Germinal center (tissue), 1 donor: ENCODE results near the gene FHAD1.
"Not testable (repeated sequence)": the region's sequence is repeated elsewhere in the genome, so short reads cannot be mapped to it uniquely, and the experiment has no call there.

Experiments used
- DNase-seq: peaks from one replicate; pipeline ENCODE4 v3.0.0; 2012; ENCODE audit warnings: mixed read lengths, low spot score

FHAD1 gene

DNA sequence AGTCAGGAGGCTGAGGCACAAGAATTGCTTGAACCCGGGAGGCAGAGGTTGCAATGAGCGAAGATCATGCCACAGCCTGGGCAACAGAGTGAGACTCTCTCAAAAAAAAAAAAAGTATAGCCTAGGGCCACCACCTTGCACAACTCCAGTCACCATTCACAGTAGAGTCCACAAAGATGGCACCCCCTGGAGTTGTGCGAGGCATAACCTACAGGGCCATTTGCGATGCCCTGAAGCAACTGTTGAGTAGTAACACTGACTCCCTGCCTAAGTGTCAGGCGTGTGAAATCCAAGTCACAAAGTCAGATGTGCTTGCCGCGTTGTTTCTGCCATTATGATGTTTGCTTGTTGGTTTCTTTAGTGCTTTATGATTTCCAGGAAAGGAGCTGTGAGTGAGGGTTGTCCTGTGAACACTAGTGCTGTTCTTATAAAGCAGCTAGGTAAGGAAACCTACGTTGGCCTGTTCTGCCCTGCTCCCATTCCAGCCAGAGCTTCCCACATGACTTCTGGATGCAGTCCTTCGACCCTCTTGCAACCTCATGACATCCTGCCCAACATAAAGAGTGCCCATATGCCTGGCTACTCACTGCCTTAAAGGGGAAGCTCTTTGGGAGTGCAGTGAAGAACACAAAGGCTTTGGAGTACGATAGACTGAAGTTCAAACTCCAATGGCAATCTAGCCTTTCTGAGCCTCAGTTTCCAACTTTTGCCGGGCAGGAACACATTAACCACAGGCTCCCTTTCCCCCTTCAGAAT is 29.8 kb downstream of the FHAD1 start:
- no peak for DNase-seq

DNA sequence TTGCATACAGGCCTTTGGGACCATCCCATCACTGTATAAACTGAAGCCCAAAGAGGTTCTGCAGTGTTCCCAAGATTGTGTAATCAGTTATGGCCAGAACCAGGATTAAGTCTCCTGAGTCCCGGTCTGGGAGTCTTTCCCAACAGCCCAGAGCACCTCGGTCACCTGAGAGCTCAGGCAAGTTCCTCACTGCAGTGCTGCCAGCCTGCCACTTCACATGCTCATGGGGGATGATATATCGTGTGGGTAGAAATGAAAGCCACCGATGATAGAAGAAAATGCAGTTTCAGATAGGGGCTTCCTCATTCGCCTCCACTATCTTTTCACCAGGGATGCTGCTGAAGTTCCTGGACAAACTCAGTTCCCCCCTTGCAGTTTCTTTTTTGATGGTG is 30.4 kb downstream of the FHAD1 start:
- DNase-seq = no peak

DNA sequence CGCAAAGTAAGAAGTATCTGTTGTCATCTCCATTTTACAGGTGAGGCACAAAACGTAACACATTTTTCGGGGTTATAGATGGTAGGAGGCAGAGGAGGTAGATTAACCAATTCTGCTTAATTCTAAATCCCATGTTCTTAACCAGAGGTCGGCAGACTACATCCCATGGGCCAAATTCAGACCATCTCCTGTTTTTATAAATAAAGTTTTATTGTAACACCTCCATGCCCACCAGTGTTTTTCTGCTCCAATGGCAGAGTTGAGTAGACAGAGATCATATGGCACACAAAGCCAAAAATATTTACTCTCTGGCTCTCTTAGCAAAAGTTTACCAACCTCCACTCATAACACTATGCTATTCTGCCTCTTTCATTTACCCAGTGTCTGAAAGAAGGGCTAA is 30.9 kb downstream of the FHAD1 start:
- DNase-seq = no peak

DNA sequence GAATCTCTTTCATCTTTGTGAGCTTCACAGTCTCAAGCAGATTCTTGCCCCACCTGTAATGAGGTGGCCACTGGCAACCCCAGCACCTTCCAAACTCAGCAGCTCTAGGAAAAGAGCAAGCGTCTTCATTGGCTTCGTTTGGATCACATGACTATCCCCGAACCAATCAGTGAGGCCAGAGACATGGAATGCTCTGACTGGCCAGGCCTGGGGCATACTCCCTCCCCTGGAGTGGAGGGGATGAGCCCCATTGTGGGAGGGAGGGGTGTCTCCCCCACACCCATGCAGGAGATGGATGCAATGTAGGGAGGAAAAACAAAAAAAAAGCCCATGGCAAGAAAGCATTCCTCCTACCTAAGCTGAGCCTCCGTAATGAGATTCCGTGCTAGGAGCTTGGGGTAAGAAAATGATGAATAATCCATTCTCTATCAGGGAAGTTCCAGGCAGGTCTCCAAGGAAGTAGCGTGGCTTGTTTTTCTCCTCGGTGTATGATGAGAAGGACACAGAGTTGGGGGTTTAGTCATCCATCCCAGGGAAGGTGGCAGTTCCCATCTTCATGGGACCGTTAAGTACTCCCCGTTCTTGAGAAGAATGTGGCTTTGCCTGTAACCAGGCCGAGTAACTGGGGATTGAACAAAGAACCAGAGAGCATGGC is 32.7 kb downstream of the FHAD1 start:
- no peak for DNase-seq

DNA sequence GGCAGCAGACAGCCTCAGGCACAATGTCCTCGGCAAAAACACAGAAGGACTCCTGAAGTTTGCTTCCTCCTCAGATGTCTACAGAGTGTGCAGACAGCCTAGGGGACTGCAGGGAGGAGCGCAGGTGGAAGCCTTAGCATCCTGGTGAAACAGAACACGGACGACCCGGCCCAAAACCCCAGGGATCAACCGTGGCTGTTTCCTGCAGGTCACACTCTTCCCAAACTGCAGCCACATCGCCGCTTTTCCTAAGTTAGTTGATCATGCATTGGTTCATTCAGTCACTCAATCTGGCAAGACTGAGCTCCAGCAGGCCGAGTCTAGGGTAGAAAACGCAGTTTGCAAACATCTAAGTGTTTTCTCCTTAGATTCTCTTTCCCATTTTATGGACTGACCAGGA is 33.4 kb downstream of the FHAD1 start:
- DNase-seq = no peak

DNA sequence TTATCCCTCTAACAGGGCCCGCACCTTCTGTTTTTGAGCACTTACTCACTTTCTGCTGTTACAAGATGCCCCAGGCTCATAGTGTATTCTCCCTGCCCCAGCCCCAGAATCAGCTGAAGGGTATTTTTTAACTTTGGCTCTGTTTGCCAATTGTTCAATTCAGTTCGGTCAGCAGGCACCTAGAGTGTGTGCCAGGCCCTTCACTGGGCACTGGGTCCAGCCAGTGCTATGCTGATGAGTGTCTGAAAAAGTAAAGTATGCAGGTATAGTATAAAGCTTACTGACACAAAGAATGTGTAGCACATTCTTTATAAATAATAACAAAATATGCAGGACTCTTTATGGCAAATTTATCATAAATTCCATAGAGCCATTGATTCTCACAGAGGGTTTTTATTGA is 35.0 kb downstream of the FHAD1 start:
- DNase-seq = no peak

DNA sequence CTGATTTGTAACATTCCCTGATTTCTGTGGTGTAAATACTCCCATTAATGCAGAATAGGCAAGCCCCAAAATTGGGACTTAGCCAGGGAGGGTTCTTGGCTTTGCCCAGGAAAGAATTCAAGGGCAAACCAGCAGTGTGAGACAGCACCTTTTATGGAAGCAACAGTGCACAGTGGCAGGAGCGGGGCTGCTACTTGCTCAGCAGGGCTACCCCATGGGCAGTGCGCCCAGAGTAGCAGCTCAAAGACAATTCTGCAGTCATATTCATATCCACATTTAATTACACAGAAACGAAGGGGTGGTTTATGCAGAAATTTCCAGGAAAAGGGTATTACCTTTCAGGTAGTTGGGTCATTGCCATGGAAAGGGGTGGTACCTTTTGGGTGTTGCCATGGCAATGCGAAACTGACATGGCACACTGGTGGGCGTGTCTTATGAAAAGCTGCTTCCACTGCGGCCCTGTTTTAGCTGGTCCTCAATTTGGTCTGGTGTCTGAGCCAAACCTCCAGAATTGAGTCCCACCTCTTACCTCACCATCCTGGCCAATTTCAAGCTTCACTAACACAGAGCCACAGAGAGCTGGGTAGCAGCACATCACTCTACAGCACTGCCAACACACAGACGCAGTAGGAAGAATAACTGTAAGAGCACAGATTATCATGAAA is 35.9 kb downstream of the FHAD1 start:
- DNase-seq = no peak

DNA sequence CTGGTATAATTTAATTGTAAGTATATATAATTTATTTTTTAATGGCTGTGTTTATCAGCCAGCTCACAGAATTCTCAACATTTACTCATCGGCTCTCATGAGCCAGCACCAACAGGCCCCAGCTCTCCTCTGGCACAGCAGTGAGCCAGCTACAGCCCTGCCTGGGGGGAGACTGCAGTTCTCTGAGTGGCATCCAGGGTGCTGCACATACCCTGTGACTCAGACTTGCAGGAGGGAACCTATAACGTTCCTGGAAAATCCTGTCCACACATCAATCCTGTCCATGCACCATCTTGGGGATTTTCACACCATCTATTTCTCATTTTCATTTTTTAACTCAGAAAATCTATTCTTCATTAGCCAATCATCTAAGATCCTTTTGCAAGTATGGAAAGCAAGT is 36.5 kb downstream of the FHAD1 start:
- no peak for DNase-seq

DNA sequence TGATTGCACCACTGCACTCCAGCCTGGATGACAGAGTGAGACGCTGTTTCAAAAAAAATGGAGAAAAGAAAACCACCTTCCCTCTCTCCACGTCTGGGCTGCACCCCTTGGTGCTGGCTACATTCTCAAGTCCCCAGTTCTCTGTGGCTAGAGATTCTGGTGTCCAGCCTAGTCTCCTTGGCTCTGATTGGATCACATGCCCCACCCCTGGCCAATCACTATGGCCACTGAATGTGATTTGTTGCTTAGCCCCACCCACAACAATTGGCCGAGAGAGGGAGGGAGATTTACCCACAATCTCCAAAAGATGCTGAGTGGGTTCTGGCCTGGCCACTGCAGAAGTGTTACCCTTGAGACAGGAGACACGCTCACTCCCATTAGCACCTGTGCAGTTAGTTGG is 39.4 kb downstream of the FHAD1 start:
- no peak for DNase-seq

DNA sequence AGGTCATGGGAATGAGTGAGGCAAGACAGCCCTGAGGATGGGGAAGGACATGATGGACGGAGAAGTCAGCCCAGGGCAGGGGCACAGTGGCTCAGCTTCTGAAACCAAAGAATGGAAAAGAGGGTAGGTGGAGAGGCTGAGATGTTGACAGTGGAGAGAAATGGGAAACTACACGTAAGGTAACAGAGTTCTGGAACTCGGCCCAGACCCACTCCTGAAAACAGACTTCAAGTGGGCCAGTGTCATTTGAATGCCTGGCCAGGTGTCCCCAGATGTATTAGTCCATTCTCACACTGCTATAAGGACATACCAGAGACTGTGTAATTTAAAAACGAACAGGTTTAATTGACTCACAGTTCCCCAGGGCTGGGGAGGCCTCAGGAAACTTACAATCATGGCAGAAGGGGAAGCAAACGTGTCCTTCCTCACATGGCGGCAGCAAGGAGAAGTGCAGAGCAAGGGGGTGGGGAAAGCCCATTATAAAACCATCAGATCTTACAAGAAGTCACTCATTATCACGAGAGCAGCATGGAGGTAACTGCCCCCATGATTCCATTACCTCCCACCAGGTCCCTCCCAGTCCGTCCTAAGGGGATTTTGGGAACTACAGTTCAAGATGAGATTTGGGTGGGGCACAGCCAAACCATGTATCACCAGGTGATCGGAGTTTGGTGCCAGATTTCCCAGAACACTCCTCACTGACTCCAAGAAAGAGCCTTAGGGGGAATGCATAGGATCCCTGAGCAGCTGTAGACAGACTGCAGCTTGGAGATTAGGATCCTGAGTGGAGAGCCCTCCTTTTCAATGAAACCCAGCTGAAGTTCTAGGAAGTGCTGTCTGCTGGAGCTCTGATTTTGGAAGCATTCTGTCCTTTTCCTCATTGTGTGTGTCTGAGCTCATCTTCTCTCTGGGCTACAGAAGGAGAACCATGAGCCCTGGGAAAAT is 40.3 kb downstream of the FHAD1 start:
- no peak for DNase-seq

DNA sequence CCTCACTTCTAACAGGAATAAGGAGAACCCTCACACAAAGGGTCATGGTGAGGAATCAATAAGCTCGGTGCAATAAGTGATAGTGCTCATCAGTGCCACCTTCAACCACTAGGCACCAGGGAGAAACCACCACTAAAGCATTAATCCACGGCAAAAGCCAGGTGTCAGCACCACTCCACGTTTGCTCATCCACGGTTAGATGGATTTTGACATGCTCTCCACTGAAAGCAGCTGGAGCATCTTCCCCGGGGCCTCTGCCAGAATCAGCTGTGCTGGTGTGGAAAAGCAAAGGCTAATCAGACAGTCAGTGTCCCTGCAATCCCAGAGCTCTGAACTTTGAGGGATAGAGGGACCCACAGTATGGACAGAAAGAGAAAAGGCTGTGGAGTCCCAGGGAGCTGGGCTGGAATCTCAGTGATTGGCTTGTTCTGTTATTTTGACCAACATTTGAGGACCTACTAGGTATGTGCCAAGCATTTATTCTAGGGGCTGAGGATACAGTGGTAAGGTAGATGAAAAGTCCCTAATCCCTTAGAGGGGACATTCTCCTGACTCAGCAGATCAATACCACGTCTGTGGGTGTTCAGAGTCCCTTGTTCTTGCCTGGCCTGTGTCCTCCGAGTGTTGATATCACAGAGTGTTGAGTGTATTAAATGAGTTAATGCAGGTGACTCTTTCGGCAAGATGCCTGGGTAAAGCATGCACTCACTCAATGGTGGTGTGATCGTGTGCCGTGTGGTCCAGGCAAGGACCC is 41.3 kb downstream of the FHAD1 start:
- no peak for DNase-seq

DNA sequence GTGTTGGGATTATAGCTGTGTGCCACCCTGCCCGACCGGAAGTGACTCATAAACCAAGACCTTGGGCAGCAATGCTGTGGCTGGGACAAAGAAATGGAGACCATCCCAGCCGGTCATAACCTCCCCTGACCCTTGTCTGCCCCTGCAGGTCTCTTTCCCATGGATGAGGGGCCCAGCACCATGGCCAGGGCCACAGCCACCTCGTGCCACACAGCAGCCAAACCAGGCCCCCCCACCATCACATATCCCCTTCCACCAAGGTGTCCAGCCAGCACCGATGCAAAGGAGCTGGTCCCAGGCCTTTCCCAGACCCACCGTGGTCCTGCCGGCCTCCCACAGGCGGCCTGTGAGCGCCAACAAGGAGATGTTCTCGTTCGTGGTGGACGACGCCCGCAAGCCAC is 42.2 kb downstream of the FHAD1 start:
- DNase-seq = no peak

DNA sequence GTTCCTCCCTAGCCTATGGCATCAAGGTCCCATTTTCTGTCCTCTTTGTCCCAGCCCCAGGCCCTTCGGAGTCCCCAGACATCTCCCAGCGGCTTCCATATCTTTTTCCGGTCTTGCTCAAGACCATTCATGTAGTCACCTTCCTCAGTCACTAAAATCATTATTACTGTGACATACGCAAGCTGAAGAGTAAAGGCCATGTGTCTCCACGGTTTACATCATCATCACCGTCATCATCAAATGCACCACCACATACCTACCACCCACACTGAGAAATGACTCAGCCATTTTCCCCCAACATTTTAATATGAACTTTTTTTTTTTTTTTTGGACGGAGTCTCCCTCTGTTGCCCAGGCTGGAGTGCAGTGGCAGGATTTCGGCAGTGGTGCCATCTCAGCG is 43.4 kb downstream of the FHAD1 start:
- no peak for DNase-seq

DNA sequence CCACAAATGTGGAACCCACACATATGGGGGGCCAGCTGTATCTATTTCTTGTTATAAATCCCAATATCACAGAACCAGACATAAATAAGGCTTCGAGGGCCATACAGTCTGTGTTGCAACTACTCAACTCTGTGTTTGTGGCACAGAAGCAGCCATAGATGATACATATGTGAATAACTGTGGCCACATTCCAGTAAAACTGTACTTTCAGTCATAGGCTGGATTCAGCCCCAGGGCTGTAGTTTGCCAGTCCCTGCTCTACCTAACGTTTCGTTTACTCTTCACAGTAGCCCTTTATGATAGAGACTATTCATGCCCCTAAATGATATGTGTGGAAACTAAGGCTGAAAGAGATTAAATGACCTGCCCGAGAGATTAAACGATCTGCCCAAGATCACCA is 48.7 kb downstream of the FHAD1 start:
- no peak for DNase-seq

DNA sequence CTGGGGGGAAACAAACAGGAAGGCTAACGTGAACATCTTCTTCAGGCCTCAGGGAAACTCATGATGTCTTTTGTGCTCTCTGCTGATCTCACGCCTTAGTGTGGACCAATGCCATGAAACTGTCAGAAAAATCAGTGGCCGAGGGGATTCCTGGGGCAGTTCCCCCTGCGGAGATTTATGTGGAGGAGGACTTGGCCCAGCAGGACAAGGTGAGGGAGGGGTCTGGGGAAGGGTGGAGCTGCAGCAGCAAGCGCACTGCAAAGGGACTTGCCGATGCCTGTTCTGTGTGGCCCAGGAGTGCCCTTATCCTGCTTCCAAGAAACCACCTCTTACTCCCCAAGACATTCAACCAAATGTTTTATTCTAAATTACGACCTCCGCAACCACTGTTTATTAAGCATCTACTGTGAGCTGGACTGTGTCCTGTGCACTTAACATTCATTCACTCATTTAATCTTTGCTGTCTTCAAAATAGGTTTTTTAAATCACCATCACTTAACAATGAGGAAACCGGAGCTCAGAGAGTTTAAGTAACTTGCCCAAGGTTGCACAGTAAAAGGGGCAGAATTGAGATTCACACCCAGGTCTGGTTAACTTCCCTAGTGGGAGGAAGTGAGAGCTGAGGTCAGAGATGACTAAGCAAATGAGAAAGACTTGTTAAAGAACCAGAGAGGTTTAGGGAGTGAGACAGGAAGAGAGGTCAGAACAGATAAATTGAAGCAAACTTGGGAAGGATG is 49.7 kb downstream of the FHAD1 start:
- no peak for DNase-seq

DNA sequence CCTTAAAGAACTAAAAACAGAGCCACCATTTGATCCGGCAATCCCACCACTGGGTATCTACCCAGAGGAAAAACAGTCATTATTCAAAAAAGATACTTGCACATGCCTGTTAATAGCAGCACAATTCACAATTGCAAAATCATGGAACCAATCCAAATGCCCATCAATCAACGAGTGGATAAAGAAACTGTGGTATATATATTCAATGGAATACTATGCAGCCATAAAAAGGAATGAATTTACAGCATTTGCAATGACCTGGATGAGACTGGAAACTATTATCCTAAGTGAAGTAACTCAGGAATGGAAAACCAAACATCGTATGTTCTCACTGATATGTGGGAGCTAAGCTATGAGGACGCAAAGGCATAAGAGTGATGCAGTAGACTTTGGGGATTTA is 51.0 kb downstream of the FHAD1 start:
- DNase-seq = not testable (repeated sequence)

DNA sequence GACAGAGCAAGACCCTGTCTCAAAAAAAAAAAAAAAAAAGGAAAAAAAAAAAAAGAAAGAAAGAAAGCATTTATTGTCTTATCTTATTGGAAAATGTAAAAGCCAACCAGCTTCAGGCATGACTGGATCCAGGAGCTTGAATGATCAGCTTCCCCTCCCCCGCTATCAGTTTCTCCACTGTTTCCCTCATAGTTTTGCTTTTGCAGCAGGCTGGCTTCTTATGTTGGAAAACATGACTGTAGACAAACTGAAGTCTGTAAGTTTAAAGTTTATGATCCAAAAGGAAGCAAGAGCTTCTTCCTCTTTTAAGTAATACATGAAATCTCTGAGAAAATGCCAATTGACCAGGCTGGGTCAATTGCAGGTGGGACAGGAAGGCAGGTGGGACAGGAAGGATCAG is 52.2 kb downstream of the FHAD1 start:
- no peak for DNase-seq

DNA sequence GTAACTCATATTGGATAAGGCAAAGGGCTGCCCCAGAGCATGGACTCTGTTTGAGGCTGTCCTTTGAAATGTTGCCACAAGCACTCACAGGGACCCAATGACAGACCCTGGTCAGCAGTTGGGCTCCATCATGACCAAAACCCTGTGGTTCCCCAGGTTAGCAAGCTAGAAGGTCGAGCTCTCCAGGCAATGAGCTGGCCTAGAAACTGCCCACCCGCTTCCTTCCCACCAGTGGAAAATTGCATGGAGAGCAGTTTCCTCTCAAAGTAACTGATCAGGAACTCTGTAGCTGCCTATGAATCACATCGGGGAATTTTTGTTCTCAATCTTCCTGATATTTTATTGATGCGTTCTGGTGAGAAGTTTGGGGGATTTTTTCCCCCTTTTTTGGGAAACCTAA is 52.8 kb downstream of the FHAD1 start:
- DNase-seq = no peak

DNA sequence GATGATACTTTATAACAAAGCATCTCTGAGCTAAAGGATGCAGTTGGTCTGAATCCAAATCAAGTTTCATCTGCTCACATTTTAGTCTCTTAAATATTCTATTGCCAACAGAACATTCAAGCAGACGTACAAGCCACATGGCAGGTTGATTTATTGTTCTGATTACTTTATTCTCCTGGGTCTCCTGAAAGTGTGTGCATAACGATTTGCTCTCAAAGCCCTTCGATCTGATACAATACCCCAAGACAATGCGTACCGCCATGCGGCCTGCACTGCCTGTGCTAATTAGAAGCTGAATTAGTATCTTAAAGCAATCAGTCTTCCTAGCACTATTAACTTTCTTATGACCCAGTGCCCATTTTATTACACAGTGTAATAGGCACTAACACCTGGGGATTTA is 56.9 kb downstream of the FHAD1 start:
- no peak for DNase-seq

DNA sequence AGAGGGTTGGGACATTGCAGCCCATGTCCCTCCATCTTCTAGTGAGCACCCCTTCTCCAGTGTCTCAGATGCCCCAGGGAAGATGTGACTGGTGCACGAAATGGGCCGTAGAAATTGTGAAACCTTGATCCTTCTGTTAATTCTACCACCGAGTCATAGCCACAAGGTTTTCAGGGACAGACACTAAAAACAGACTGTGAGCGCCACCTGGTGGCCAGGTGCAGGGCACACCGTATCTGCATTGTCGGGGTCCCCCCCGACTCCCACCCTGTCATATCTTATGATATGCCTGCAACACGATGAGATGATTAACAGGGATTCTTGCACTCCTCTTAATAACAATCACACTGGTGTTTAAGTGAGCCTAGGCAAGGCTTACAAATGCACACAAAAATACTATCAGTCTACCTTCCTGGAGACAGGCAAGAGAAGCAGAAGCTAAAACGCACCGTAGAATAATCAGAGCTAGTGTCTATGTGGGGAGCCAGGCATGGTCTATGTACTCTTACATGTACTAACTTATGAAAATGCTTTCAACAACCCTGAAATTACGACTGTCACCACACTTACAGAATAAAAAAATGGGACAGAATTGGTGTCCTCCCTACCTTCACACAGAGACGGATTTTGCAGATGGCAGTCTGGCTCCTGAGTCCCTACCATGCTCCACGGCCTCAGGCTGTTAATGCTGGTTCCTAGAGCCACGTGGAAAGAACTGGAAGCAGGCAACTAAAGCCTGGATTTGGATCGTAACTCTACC is 57.9 kb downstream of the FHAD1 start:
- peak; percentile 54 for DNase-seq
